Lung (tissue), 12 donors: ENCODE measurements around the gene ERICH4. TPM values are rescaled to one million over a fixed set of nuclear protein-coding genes. Genes with fewer than 3 reads are reported as not detected.
A peak's percentile ranks its signal among the peaks of the same experiment; 100 is the strongest.

Experiments
- ATAC-seq: fragments of 200-7000 bp; cut with Tn5 transposase; one replicate; pipeline ENCODE4 v1.9.1; 2020; ENCODE audit warnings: moderate number of reproducible peaks; ENCODE audit not compliant: insufficient read depth, low FRiP score
- DNase-seq, 3 donors: peaks; one replicate each; pipeline ENCODE4 v3.0.0-alpha.2; 2013 to 2017
- H3K27ac ChIP-seq, 2 donors: one replicate each; pipeline ENCODE4 v1.5.1; 2013; ENCODE audit warnings: mild to moderate bottlenecking in 2 of 2, moderate library complexity in 2 of 2, control low read depth in 1 of 2, inconsistent platforms in 1 of 2, low read depth in 1 of 2, low read length in 1 of 2
- H3K27me3 ChIP-seq, 3 donors: one replicate each; pipeline ENCODE4 v1.5.1; 2013; ENCODE audit warnings: low read length in 2 of 3; ENCODE audit not compliant: control insufficient read depth in 3 of 3, insufficient read depth in 3 of 3
- H3K36me3 ChIP-seq, 4 donors: one replicate each; pipeline ENCODE4 v1.5.1; 2013; ENCODE audit warnings: low read length in 4 of 4, mild to moderate bottlenecking in 1 of 4, moderate library complexity in 1 of 4; ENCODE audit not compliant: control insufficient read depth in 4 of 4, insufficient read depth in 4 of 4
- H3K4me1 ChIP-seq, 5 donors: one replicate each; pipeline ENCODE4 v1.5.1; 2013; ENCODE audit warnings: low read length in 5 of 5, mild to moderate bottlenecking in 2 of 5, moderate library complexity in 1 of 5; ENCODE audit not compliant: control insufficient read depth in 5 of 5, insufficient read depth in 5 of 5
- H3K4me3 ChIP-seq: one replicate; pipeline ENCODE4 v1.5.1; 2013; ENCODE audit warnings: mild to moderate bottlenecking, control low read depth, moderate library complexity
- H3K9ac ChIP-seq, 2 donors: one replicate each; pipeline ENCODE4 v1.5.1; 2013; ENCODE audit warnings: low read length in 2 of 2, control low read depth in 1 of 2; ENCODE audit not compliant: insufficient read depth in 1 of 2
- H3K9me3 ChIP-seq, 4 donors: one replicate each; pipeline ENCODE4 v1.5.1; 2013; ENCODE audit warnings: low read length in 3 of 4, mild to moderate bottlenecking in 1 of 4, moderate library complexity in 1 of 4; ENCODE audit not compliant: control insufficient read depth in 4 of 4, insufficient read depth in 3 of 4
- WGBS, 2 donors: extraction: QIAGEN DNeasy Blood & Tissue Kit; methylation state at CpG; one replicate each; pipeline ENCODE4 v1.1.7; 2013; 5-methylcytosine and 5-hydroxymethylcytosine counted together
- polyA plus RNA-seq, 2 donors: library from polyadenylated mRNA; stranded (reverse); fragments of 200-250 nt; gene quantifications; one replicate each; pipeline ENCODE4 v1.2.1, GENCODE V29; 2013
- total RNA-seq, 2 donors: library from RNA; depleted of rRNA in 1 of 2; stranded (reverse); fragments of >200 nt in 1 of 2; gene quantifications; one replicate each; pipeline ENCODE4 v1.2.1, GENCODE V29; 2014 to 2021
- TF ChIP-seq, protein P1 (sequence below): IDR thresholded peaks from 2 replicates; pipeline ENCODE4 v1.5.1; 2012; ENCODE audit warnings: mild to moderate bottlenecking; ENCODE audit errors: control extremely low read depth, extremely low read depth
- donor health status: control.
- donor health status: control.
- donor health status: Bipolar disorder and iron deficiency.
- donor health status: healthy.
- donor health status: DM: yes; HTN: yes; CAD: no.

ERICH4 gene
- total and polyA plus RNA-seq, 4 donors: 0.16 TPM; not detected in 3

DNA sequence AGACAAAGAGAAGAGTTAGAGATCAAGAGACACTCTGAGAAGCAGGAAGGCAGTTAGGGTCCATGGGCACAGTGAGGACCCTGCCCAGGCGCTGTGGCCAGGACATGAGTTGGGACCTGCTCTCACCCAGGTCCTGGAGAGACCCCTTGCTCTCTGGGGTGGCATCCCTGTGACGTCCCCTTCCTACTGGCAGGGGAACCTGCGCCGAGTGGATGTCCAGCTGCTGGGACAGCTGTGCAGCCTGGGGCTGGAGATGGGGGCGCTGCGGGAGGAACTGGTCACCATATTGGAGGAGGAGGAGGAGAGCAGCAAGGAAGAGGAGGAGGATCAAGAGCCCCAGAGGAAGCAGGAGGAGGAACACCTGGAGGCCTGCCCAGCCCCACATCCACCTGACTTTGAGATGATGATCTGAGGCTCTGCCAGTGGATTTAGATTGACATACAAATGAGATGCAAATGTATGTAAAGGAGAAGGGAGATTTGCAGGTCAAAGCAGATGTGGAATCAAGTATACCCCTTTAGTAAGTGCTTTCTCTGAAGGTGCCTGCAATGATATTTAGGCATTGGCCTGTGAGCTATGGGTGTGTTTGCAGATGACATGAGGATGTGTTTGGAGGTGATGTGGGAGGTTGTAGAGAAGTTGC is 978 bp downstream of the ERICH4 start:
- TF ChIP-seq, protein P1, sequence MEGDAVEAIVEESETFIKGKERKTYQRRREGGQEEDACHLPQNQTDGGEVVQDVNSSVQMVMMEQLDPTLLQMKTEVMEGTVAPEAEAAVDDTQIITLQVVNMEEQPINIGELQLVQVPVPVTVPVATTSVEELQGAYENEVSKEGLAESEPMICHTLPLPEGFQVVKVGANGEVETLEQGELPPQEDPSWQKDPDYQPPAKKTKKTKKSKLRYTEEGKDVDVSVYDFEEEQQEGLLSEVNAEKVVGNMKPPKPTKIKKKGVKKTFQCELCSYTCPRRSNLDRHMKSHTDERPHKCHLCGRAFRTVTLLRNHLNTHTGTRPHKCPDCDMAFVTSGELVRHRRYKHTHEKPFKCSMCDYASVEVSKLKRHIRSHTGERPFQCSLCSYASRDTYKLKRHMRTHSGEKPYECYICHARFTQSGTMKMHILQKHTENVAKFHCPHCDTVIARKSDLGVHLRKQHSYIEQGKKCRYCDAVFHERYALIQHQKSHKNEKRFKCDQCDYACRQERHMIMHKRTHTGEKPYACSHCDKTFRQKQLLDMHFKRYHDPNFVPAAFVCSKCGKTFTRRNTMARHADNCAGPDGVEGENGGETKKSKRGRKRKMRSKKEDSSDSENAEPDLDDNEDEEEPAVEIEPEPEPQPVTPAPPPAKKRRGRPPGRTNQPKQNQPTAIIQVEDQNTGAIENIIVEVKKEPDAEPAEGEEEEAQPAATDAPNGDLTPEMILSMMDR: no peak
- Histone ChIP-seq H3K9ac (no peak overlapping the region), H3K9me3 (peaks cover 0 to 1% (median 0%) of the 10 kb centered on the region in 4 donors), H3K4me3 (no peak overlapping the region), H3K36me3 (no peaks in the 10 kb centered on the region), H3K4me1 (peaks cover 0 to 7% (median 0%) of the 10 kb centered on the region in 5 donors), H3K27ac (no peak overlapping the region), H3K27me3 (peaks cover 0 to 4% (median 0%) of the 10 kb centered on the region in 3 donors)
- no peak for DNase-seq
- no peak for ATAC-seq
- 76 to 85% methylated on average over 6 of the region's 6 CpGs for WGBS, 2 donors

DNA sequence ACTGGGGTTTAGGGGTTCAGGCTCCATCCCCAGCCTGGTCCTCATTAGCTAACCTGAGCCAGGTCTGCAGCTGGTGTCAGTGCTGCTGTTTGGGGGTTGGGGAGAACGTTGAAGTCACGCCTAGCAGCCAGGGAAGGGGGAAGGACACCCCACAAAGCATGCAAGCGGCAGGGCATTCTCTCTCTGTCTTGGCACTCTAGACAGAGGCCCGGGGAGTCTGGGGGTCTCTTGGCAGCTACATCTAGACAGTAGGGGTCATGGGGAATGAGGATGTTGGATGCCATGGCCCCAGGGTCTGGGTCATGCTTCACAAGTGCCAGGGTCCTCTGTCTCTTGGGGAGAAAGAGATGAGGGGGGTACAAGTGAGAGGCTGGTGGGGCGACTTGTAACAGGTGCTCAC is 2.6 kb downstream of the ERICH4 start:
- Histone ChIP-seq H3K27ac (no peak overlapping the region), H3K9ac (no peak overlapping the region), H3K4me3 (no peak overlapping the region), H3K27me3 (peaks cover 0 to 4% (median 0%) of the 10 kb centered on the region in 3 donors), H3K9me3 (peaks cover 0 to 1% (median 0%) of the 10 kb centered on the region in 4 donors), H3K36me3 (no peaks in the 10 kb centered on the region), H3K4me1 (peaks cover 0 to 7% (median 0%) of the 10 kb centered on the region in 5 donors)
- WGBS, 2 donors: 71 to 75% methylated on average over 5 of the region's 5 CpGs
- TF ChIP-seq, protein P1: no peak
- ATAC-seq (no peak), DNase-seq (no peak)

- no peak overlapping the region for H3K4me3 ChIP-seq
- H3K27ac ChIP-seq: peak overlapping the region in 1 of 2 donors; percentile 15
- TF ChIP-seq, protein P1: no peak
- no peaks in the 10 kb centered on the region for H3K9me3 ChIP-seq
- no peak overlapping the region for H3K9ac ChIP-seq
- DNase-seq: no peak
- WGBS, 2 donors: 55 to 58% methylated on average over 12 of the region's 12 CpGs
- H3K4me1 ChIP-seq: peaks cover 0 to 7% (median 0%) of the 10 kb centered on the region in 5 donors
- peaks cover 0 to 4% (median 0%) of the 10 kb centered on the region in 3 donors for H3K27me3 ChIP-seq
- no peaks in the 10 kb centered on the region for H3K36me3 ChIP-seq
- no peak for ATAC-seq
Measured at GRCh38 chr19:41447732-41448332, 4.9 kb downstream of the ERICH4 start.
